Small intestine (tissue), 7 donors: Measurements from ENCODE around the gene PLCG2. TPM values are rescaled to one million over a fixed set of nuclear protein-coding genes. Genes with fewer than 3 reads are reported as not detected.

Experiments
- DNase-seq, 2 donors: peaks; one replicate each; pipeline versions ENCODE4 v3.0.0 to v3.0.0-alpha.2; 2013
- FAIRE-seq: peaks from 2 replicates; lab custom pipeline; 2012; peaks lifted over from hg19 to GRCh38; lab: Jason Lieb, UNC
- H3K27ac ChIP-seq, 3 donors: one replicate each; pipeline ENCODE4 v1.5.1; 2013; ENCODE audit warnings: low read length in 2 of 3, mild to moderate bottlenecking in 2 of 3, control low read depth in 1 of 3, inconsistent platforms in 1 of 3, low read depth in 1 of 3, moderate library complexity in 1 of 3
- H3K27me3 ChIP-seq, 3 donors: one replicate each; pipeline ENCODE4 v1.6.1; 2013; ENCODE audit warnings: low read length in 3 of 3, inconsistent platforms in 1 of 3; ENCODE audit not compliant: control insufficient read depth in 3 of 3, insufficient read depth in 3 of 3
- H3K36me3 ChIP-seq, 3 donors: one replicate each; pipeline ENCODE4 v1.6.1; 2013; ENCODE audit warnings: low read length in 3 of 3, inconsistent platforms in 1 of 3, low read depth in 1 of 3, mild to moderate bottlenecking in 1 of 3, moderate library complexity in 1 of 3; ENCODE audit not compliant: control insufficient read depth in 3 of 3, insufficient read depth in 2 of 3
- H3K4me1 ChIP-seq, 3 donors: one replicate each; pipeline ENCODE4 v1.6.1; 2013; ENCODE audit warnings: low read length in 2 of 3, inconsistent platforms in 1 of 3, low read depth in 1 of 3, mild to moderate bottlenecking in 1 of 3, moderate library complexity in 1 of 3; ENCODE audit not compliant: control insufficient read depth in 3 of 3, insufficient read depth in 2 of 3
- H3K4me3 ChIP-seq, 3 donors: one replicate each; pipeline ENCODE4 v1.5.1; 2013; ENCODE audit warnings: low read length in 3 of 3, control low read depth in 1 of 3, inconsistent platforms in 1 of 3, low read depth in 1 of 3, mild to moderate bottlenecking in 1 of 3, moderate library complexity in 1 of 3
- H3K9me3 ChIP-seq, 2 donors: one replicate each; pipeline ENCODE4 v1.6.1; 2013; ENCODE audit warnings: low read depth in 1 of 2, low read length in 1 of 2; ENCODE audit not compliant: control insufficient read depth in 2 of 2, insufficient read depth in 1 of 2
- WGBS, 3 donors: extraction: QIAGEN DNeasy Blood & Tissue Kit; methylation state at CpG; one replicate each; pipeline ENCODE4 v1.1.7; 2013; 5-methylcytosine and 5-hydroxymethylcytosine counted together
- polyA plus RNA-seq, 4 donors: library from polyadenylated mRNA; stranded (reverse) in 3 of 4; unstranded in 1 of 4; fragments of 200-250 nt in 3 of 4; fragments of 120-200 nt in 1 of 4; gene quantifications; one replicate each; pipeline versions ENCODE4 v1.2.1 to v1.2.3, GENCODE V29; 2013
- donor health status: healthy with polysubstance abuse.
- donor health status: control.
- donor health status: control.
- donor health status: Bipolar disorder and iron deficiency.
- donor health status: healthy.

PLCG2 gene
- polyA plus RNA-seq, 4 donors, result 8.4 to 27.5 (median 12.4) TPM

DNA sequence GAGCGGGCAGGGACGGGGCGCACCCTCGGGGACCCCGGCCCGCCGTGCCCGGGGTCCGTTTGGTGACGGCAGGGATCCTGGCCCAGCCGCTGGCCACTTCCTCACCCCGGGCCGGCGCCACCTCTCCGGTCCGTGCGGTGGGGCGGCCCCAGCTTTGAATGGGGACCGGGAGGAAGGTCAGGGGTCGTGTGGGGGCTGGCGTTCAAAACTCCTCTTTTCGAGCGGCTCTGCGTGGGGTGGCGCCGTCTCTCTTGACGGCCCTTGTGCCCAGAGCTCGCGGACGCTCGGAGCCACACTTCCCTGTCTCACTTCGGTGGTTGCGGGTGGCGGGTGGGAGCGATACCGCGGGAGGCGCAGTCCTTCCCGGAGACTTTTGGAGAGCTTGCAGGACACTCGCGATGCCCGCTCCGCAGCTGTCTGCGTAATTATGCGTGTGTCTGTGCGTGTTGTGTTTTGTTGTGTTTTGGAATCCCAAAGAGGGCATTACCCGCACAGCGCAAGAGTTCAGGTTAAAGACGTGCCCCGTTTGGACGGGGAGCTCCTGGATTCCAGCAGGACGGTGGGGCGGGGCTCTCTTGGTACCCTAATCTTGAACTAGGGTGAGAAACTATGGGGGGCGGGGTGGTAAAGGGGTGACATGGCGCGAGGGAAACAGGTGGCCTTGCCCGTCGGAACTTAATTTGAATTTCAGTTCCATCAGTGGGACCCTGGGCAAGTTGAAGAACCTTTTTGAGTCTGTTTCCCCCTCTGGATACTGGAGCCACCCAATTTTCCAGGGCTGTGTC lies 637 bp downstream of the PLCG2 start:
- 1 to 2% (median 1%) methylated on average over 48 to 58 of the region's 58 CpGs for WGBS, 3 donors
- peak overlapping the region; percentile 56 to 97 (median 66) for H3K4me3 ChIP-seq
- peak; percentile 56 to 61 for DNase-seq
- peaks cover 0 to 17% (median 0%) of the 10 kb centered on the region in 3 donors for H3K27me3 ChIP-seq
- no peaks in the 10 kb centered on the region for H3K36me3 ChIP-seq
- peak overlapping the region in 2 of 3 donors; percentile 79 to 83 for H3K27ac ChIP-seq
- H3K4me1 ChIP-seq, result peaks cover 3 to 19% (median 7%) of the 10 kb centered on the region in 3 donors
- peaks cover 0 to 4% of the 10 kb centered on the region in 2 donors for H3K9me3 ChIP-seq
- no peak for FAIRE-seq

DNA sequence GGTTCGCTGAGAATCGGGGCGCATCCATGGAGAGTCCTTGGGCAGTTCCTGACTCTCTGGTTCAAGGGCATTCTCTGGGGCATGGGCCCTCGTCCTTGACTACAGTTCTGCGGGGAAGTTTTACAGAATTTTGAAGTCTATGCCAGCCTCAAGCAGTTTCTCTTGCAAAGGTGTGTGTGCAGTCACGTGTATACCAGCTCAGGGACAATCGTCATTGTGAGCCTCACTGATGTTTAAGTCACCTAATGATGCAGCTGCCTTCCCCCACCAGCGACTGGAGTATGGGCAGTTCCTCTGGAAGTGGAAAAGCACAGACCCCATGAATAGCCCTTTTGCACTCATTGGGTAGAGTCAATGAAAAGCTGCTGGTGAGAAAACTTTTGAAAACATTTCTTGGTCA lies 1.3 kb downstream of the PLCG2 start:
- peaks cover 0 to 17% (median 0%) of the 10 kb centered on the region in 3 donors for H3K27me3 ChIP-seq
- peaks cover 3 to 19% (median 7%) of the 10 kb centered on the region in 3 donors for H3K4me1 ChIP-seq
- 45 to 65% (median 56%) methylated on average over 8 of the region's 8 CpGs for WGBS, 3 donors
- DNase-seq, result no peak
- peaks cover 0 to 4% of the 10 kb centered on the region in 2 donors for H3K9me3 ChIP-seq
- H3K4me3 ChIP-seq, result peak overlapping the region in 2 of 3 donors; percentile 56 to 97
- no peak for FAIRE-seq
- H3K36me3 ChIP-seq, result no peaks in the 10 kb centered on the region
- H3K27ac ChIP-seq, result peak overlapping the region in 1 of 3 donors; percentile 79

GRCh38 chr16:81782236-81782635 lies 3.1 kb downstream of the PLCG2 start:
- Histone ChIP-seq H3K9me3 (peaks cover 0 to 4% of the 10 kb centered on the region in 2 donors), H3K4me1 (peaks cover 3 to 19% (median 7%) of the 10 kb centered on the region in 3 donors), H3K27me3 (peaks cover 0 to 17% (median 0%) of the 10 kb centered on the region in 3 donors), H3K27ac (no peak overlapping the region), H3K36me3 (peaks cover 0 to 6% (median 0%) of the 10 kb centered on the region in 3 donors), H3K4me3 (no peak overlapping the region)
- DNase-seq (no peak), FAIRE-seq (no peak)
- whole genome bisulfite sequencing, 3 donors, result 91 to 93% (median 91%) methylated on average over 3 of the region's 3 CpGs

DNA sequence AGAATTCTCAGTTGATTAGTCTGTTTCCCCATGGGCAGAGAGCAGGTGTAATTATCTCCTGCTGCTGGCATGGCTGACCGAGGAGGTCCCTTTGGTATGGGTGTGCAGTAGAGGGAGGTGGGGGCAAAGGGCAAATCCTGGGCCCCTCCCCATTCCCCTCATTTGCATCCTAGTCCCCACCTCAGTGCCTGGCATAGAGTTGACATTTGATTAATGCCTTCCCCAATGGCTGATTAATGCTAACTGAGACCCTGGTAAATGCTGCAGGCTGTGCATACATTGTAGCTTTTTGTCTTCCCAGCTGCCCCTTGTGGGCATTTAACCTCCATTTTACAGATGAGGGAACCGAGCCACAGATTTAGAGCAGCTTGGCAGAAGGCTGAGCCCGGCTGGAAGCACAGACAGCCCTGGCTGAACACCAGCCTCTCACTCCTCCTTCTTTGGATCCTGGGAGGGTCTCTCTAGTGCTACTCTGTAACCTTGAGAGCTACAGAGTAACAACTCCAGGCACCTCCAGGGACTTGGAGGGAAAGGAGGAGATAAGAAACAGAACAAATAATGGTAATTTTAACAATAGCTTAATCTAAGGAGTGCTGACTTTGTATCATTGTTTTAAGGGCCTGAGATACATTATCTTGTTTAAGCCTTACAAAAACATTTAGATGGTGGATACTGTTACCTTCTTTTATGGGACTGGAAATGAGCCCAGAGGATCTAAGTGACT lies 5.1 kb downstream of the PLCG2 start:
- WGBS, 3 donors, result 22 to 33% (median 22%) methylated on average over 3 of the region's 3 CpGs
- FAIRE-seq (no peak), DNase-seq (peak; percentile 64 to 92)

GRCh38 chr16:81785138-81785924 lies 6.2 kb downstream of the PLCG2 start:
- Histone ChIP-seq H3K9me3 (no peaks in the 10 kb centered on the region), H3K36me3 (peaks cover 0 to 9% (median 3%) of the 10 kb centered on the region in 3 donors), H3K27me3 (peaks cover 0 to 3% (median 0%) of the 10 kb centered on the region in 3 donors), H3K4me3 (no peak overlapping the region), H3K4me1 (peaks cover 3 to 16% (median 7%) of the 10 kb centered on the region in 3 donors), H3K27ac (no peak overlapping the region)
- no peak for FAIRE-seq
- WGBS, 3 donors, result 77 to 88% (median 78%) methylated on average over 7 of the region's 7 CpGs
- DNase-seq, result no peak

More for the DNA sequence above, 5.1 kb downstream of the PLCG2 start:
- Histone ChIP-seq H3K36me3 (peaks cover 0 to 7% (median 3%) of the 10 kb centered on the region in 3 donors), H3K4me3 (no peak overlapping the region), H3K4me1 (peaks cover 3 to 16% (median 7%) of the 10 kb centered on the region in 3 donors), H3K27me3 (peaks cover 0 to 11% (median 0%) of the 10 kb centered on the region in 3 donors), H3K9me3 (no peaks in the 10 kb centered on the region), H3K27ac (peak overlapping the region in 2 of 3 donors; percentile 42 to 45)

DNA sequence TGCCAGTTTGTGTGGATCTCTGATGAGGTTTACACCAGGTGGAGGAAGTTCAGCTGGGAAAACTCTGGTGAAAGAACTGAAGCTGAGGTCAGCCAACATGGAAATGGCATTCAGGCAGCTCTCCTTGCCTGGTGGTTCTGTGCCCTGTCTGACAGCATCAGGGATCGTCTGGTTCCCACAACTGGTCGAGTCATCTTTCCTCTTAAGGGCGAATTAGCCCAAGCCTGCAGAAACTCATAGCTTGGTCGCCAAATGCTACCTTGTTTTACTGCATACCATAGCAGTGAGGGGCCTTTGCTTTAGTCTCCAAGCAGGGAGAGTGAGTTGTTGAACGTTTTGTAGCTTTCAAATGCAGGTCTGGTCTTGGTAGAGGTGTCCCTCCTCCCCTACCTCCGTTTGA lies 7.2 kb downstream of the PLCG2 start:
- 51 to 64% (median 59%) methylated on average over 6 of the region's 6 CpGs for WGBS, 3 donors
- no peak for FAIRE-seq
- H3K4me3 ChIP-seq, result no peak overlapping the region
- peaks cover 0 to 10% (median 3%) of the 10 kb centered on the region in 3 donors for H3K36me3 ChIP-seq
- H3K4me1 ChIP-seq, result peaks cover 3 to 16% (median 7%) of the 10 kb centered on the region in 3 donors
- no peak for DNase-seq
- H3K27me3 ChIP-seq, result no peaks in the 10 kb centered on the region
- peak overlapping the region in 2 of 3 donors; percentile 3 to 33 for H3K27ac ChIP-seq
- H3K9me3 ChIP-seq, result no peaks in the 10 kb centered on the region

GRCh38 chr16:81786868-81787267 lies 7.8 kb downstream of the PLCG2 start:
- no peak for FAIRE-seq
- no peaks in the 10 kb centered on the region for H3K9me3 ChIP-seq
- peaks cover 3 to 16% (median 7%) of the 10 kb centered on the region in 3 donors for H3K4me1 ChIP-seq
- peaks cover 0 to 12% (median 3%) of the 10 kb centered on the region in 3 donors for H3K36me3 ChIP-seq
- no peaks in the 10 kb centered on the region for H3K27me3 ChIP-seq
- DNase-seq, result peak in 1 of 2 donors; percentile 69
- no peak overlapping the region for H3K4me3 ChIP-seq
- no peak overlapping the region for H3K27ac ChIP-seq
- 23 to 58% (median 37%) methylated on average over 2 of the region's 2 CpGs for WGBS, 3 donors
